HepG2 (cell line): ENCODE results near the gene MCC. TPM values are rescaled to one million over a fixed set of nuclear protein-coding genes. Genes with fewer than 3 reads are reported as not detected.

ENCODE experiments used
- BRD4 ChIP-seq: sonication (generic); formaldehyde crosslinking; IDR thresholded peaks from 2 replicates; pipeline ENCODE4 v1.4.0; 2020; ENCODE audit warnings: missing genetic modification reagents
- CCDC6 ChIP-seq: sonication (generic); formaldehyde crosslinking; IDR thresholded peaks from 2 replicates; pipeline ENCODE4 v1.8.1; 2022; ENCODE audit warnings: mild to moderate bottlenecking, missing genetic modification reagents, moderate library complexity
- DBP ChIP-seq: sonication (generic); formaldehyde crosslinking; IDR thresholded peaks from 2 replicates; pipeline ENCODE4 v1.4.0; 2020; ENCODE audit warnings: missing genetic modification reagents; ENCODE audit errors: not compliant biosample characterization
- ELF1 ChIP-seq: sonication (generic); formaldehyde crosslinking; IDR thresholded peaks from 2 replicates; pipeline ENCODE4 v1.4.0; 2020; ENCODE audit warnings: missing genetic modification reagents
- FOXP4 ChIP-seq: sonication (generic); formaldehyde crosslinking; IDR thresholded peaks from 2 replicates; pipeline ENCODE4 v1.4.0; 2020; ENCODE audit warnings: missing genetic modification reagents
- KDM5A ChIP-seq: fragments of 200-600 bp; sonication (generic); IDR thresholded peaks from 2 replicates; pipeline ENCODE4 v1.7.0; 2018; ENCODE audit warnings: antibody characterized with exemption, mild to moderate bottlenecking, low read length, borderline replicate concordance
- MNT ChIP-seq: fragments of 450-650 bp; IDR thresholded peaks from 2 replicates; pipeline ENCODE4 v1.6.1; 2016
- ZNF230 ChIP-seq: sonication (generic); formaldehyde crosslinking; IDR thresholded peaks from 2 replicates; pipeline ENCODE4 v1.4.0; 2020; ENCODE audit warnings: mild to moderate bottlenecking, missing genetic modification reagents
- ZNF430 ChIP-seq: sonication (generic); formaldehyde crosslinking; IDR thresholded peaks from 2 replicates; pipeline ENCODE4 v1.9.0; 2021; ENCODE audit warnings: mild to moderate bottlenecking, missing genetic modification reagents
- ZNF597 ChIP-seq: sonication (generic); formaldehyde crosslinking; IDR thresholded peaks from 2 replicates; pipeline ENCODE4 v1.5.0; 2020; ENCODE audit warnings: missing genetic modification reagents
- polyA plus RNA-seq, 8 experiments: library from polyadenylated mRNA; depleted of rRNA in 3 of 8; stranded (reverse) in 7 of 8; unstranded in 1 of 8; fragments of >200 nt; fragmentation: Illumina TruSeq in 4 of 8; extraction: Trizol in 4 of 8; gene quantifications; 2 replicates each; pipeline versions ENCODE4 v1.2.1 to v1.2.3, GENCODE V29; 2011 to 2016; ENCODE audit warnings: low read depth in 4 of 8, missing spikeins in 1 of 8, mixed read lengths in 1 of 8; ENCODE audit not compliant: insufficient read depth in 1 of 8
- total RNA-seq, 5 experiments: library from RNA; depleted of rRNA; stranded (reverse); fragments of >200 nt; fragmentation: Illumina TruSeq; extraction: Trizol; gene quantifications; 2 replicates each; pipeline ENCODE4 v1.2.3, GENCODE V29; 2016; ENCODE audit warnings: low read depth in 1 of 5

Gene MCC
- total and polyA plus RNA-seq, 2 of the 13 experiments (the other 11 are each of a cell fraction or from before 2014, with no cell fraction given), result 0.55 to 2.4 TPM

- TF ChIP-seq MNT (0 out of 2 replicates have a peak, but pooled peaks have one; percentile 5), CCDC6 (no peak), ELF1 (CRISPR knock-in tag) (no peak), ZNF430 (CRISPR knock-in tag) (0 out of 2 replicates have a peak, but pooled peaks have one; percentile 21), KDM5A (no peak), ZNF230 (CRISPR knock-in tag) (no peak), FOXP4 (CRISPR knock-in tag) (peak; percentile 24; the same call in 1 of the 2 replicates), ZNF597 (CRISPR knock-in tag) (no peak), BRD4 (no peak), DBP (CRISPR knock-in tag) (no peak)
Observed at GRCh38 chr5:113202746-113203716, 285.2 kb downstream of the MCC start (continued).
